ENCODE data around the gene IPO13.

IPO13 gene

GRCh38 chr1:43987159-43987902 is 40.6 kb downstream of the IPO13 start:
- DNase-seq (ENCODE audit: low read depth in 2 of 2), result no peak

GRCh38 chr1:43990271-43991199 is 43.8 kb downstream of the IPO13 start:
- DNase-seq (ENCODE audit: low read depth in 2 of 2), result no peak

- no peak for DNase-seq (ENCODE audit: low read depth in 2 of 2)
Observed at GRCh38 chr1:43991200-43991475, 44.4 kb downstream of the IPO13 start.

GRCh38 chr1:43991476-43992231 is 44.9 kb downstream of the IPO13 start, which contains the start of gene CCDC24:
TSS of gene CCDC24 (plus strand) at chr1:43991599. CDS start at chr1:43991879, 280 bp downstream.
- peak; percentile 42 to 69 for DNase-seq (ENCODE audit: low read depth in 2 of 2)

GRCh38 chr1:43992232-43992995 is 45.7 kb downstream of the IPO13 start:
- DNase-seq (ENCODE audit: low read depth in 2 of 2), result no peak

GRCh38 chr1:43993206-43993914 is 46.6 kb downstream of the IPO13 start:
- no peak for DNase-seq (ENCODE audit: low read depth in 2 of 2)

GRCh38 chr1:43994071-43994470 is 47.3 kb downstream of the IPO13 start:
- DNase-seq (ENCODE audit: low read depth in 2 of 2), result no peak

- DNase-seq (ENCODE audit: low read depth in 2 of 2), result no peak
Observed at GRCh38 chr1:43994794-43995790, 48.3 kb downstream of the IPO13 start.

- no peak for DNase-seq (ENCODE audit: low read depth in 2 of 2)
Observed at GRCh38 chr1:43995984-43996732, 49.4 kb downstream of the IPO13 start.

GRCh38 chr1:43996733-43997115 is 50.0 kb downstream of the IPO13 start:
- no peak for DNase-seq (ENCODE audit: low read depth in 2 of 2)

GRCh38 chr1:43997295-43997999 is 50.7 kb downstream of the IPO13 start:
- DNase-seq (ENCODE audit: low read depth in 2 of 2), result no peak

GRCh38 chr1:43998000-43998378 is 51.2 kb downstream of the IPO13 start:
- no peak for DNase-seq (ENCODE audit: low read depth in 2 of 2)

- no peak for DNase-seq (ENCODE audit: low read depth in 2 of 2)
Observed at GRCh38 chr1:43999455-43999854, 52.7 kb downstream of the IPO13 start.

GRCh38 chr1:44000122-44000665 is 53.4 kb downstream of the IPO13 start:
- no peak for DNase-seq (ENCODE audit: low read depth in 2 of 2)

GRCh38 chr1:44002165-44002564 is 55.4 kb downstream of the IPO13 start:
- DNase-seq (ENCODE audit: low read depth in 2 of 2), result no peak

GRCh38 chr1:44002606-44003157 is 55.9 kb downstream of the IPO13 start:
- DNase-seq (ENCODE audit: low read depth in 2 of 2), result no peak

- no peak for DNase-seq (ENCODE audit: low read depth in 2 of 2)
Observed at GRCh38 chr1:44008259-44008658, 61.5 kb downstream of the IPO13 start.
